Measurements from ENCODE around the gene SHH. TPM values are rescaled to one million over a fixed set of nuclear protein-coding genes. Genes with fewer than 3 reads are reported as not detected.
A peak's percentile ranks its signal among the peaks of the same experiment; 100 is the strongest.

Gene SHH
- total and polyA plus RNA-seq, 5 donors from 2014 or later, result 0.06 to 0.32 TPM; not detected in 3

DNA sequence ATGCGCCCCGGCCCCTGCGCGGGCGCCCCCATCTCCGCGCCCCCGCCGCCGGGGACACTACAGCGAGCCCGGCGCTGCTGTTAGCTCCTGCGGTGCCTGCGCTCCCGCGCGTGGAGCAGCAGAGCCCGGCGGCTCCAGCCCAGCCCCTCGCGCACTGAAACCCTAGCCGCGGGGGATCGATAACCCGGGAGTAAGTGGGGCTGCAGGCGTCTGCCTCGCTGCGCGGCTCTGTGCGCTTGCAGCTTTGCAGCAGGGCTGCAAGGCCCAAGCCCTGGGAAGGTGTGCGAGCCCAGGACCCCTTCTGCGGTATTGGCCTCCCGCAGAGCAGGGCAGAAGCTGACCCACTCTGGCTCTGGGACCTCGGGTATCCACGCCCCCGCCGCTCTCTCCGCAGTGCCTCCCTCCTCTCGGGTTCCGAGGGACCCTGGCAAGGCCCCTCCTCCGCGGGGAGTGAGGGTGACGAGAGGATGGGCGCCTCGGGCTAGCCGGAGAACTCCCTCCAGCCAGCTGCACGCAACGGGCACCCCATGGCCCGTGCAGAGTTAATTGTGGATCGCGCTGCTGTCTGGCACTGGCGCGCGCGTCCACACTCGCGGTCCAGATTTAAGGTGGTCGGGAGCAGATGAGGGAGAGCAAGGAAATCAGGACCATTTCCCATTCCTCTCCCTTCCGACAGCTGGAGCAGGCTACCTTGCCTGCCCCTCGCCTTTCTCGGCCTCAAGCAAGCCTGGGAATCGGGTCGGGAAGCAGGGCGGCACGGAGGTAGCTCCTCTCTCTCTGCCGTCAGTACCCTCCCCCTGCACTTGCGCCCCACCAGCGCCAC is 2.1 kb downstream of the SHH start:
- no peaks in the 10 kb centered on the region for H3K9me3 ChIP-seq (ENCODE audit: control insufficient read depth in 2 of 2, low read length in 2 of 2)
- Mint-ChIP-seq H3K27ac (no peak overlapping the region), H3K27me3 (peaks cover 70% of the 10 kb centered on the region), H3K4me3 (no peak overlapping the region), H3K36me3 (no peaks in the 10 kb centered on the region), H3K9me3 (peaks cover 0 to 4% (median 0%) of the 10 kb centered on the region in 7 donors), H3K4me1 (peaks cover 0 to 29% (median 8%) of the 10 kb centered on the region in 4 donors)
- H3K4me3 ChIP-seq (ENCODE audit: low read depth, low read length), result no peak overlapping the region
- peaks cover 12% of the 10 kb centered on the region for H3K4me1 ChIP-seq (ENCODE audit: control insufficient read depth, insufficient read depth, low read length, poor library complexity, severe bottlenecking)
- DNase-seq (no peak), ATAC-seq (ENCODE audit: low read depth in 2 of 2) (no peak)
- no peak overlapping the region for H3K27ac ChIP-seq (ENCODE audit: insufficient read depth, low read length, poor library complexity, severe bottlenecking)
- H3K27me3 ChIP-seq (ENCODE audit: control insufficient read depth, insufficient read depth, low read length), result no peaks in the 10 kb centered on the region
- H3K36me3 ChIP-seq (ENCODE audit: control insufficient read depth, insufficient read depth, low read length), result no peaks in the 10 kb centered on the region

GRCh38 chr7:155809332-155809946 is 2.8 kb downstream of the SHH start:
- peak overlapping the region in 1 of 4 donors; percentile 60 for H3K4me3 Mint-ChIP-seq
- ATAC-seq (ENCODE audit: low read depth in 2 of 2), result no peak
- no peaks in the 10 kb centered on the region for H3K9me3 ChIP-seq (ENCODE audit: control insufficient read depth in 2 of 2, low read length in 2 of 2)
- H3K27ac Mint-ChIP-seq, result no peak overlapping the region
- H3K4me1 Mint-ChIP-seq, result peaks cover 0 to 29% (median 8%) of the 10 kb centered on the region in 4 donors
- no peak for DNase-seq
- peaks cover 19% of the 10 kb centered on the region for H3K4me1 ChIP-seq (ENCODE audit: control insufficient read depth, insufficient read depth, low read length, poor library complexity, severe bottlenecking)
- no peaks in the 10 kb centered on the region for H3K36me3 Mint-ChIP-seq
- H3K4me3 ChIP-seq (ENCODE audit: low read depth, low read length), result no peak overlapping the region
- no peaks in the 10 kb centered on the region for H3K36me3 ChIP-seq (ENCODE audit: control insufficient read depth, insufficient read depth, low read length)
- no peaks in the 10 kb centered on the region for H3K27me3 ChIP-seq (ENCODE audit: control insufficient read depth, insufficient read depth, low read length)
- peaks cover 71% of the 10 kb centered on the region for H3K27me3 Mint-ChIP-seq
- no peak overlapping the region for H3K27ac ChIP-seq (ENCODE audit: insufficient read depth, low read length, poor library complexity, severe bottlenecking)
- peaks cover 0 to 4% (median 0%) of the 10 kb centered on the region in 7 donors for H3K9me3 Mint-ChIP-seq

- Histone ChIP-seq H3K4me3 (ENCODE audit: low read depth, low read length) (no peak overlapping the region), H3K36me3 (ENCODE audit: control insufficient read depth, insufficient read depth, low read length) (no peaks in the 10 kb centered on the region), H3K27me3 (ENCODE audit: control insufficient read depth, insufficient read depth, low read length) (no peaks in the 10 kb centered on the region), H3K9me3 (ENCODE audit: control insufficient read depth in 2 of 2, low read length in 2 of 2) (no peaks in the 10 kb centered on the region), H3K27ac (ENCODE audit: insufficient read depth, low read length, poor library complexity, severe bottlenecking) (no peak overlapping the region), H3K4me1 (ENCODE audit: control insufficient read depth, insufficient read depth, low read length, poor library complexity, severe bottlenecking) (peaks cover 25% of the 10 kb centered on the region)
- Mint-ChIP-seq H3K27ac (no peak overlapping the region), H3K27me3 (peaks cover 69% of the 10 kb centered on the region), H3K36me3 (no peaks in the 10 kb centered on the region), H3K9me3 (peaks cover 0 to 4% (median 0%) of the 10 kb centered on the region in 7 donors), H3K4me3 (no peak overlapping the region), H3K4me1 (peaks cover 0 to 32% (median 8%) of the 10 kb centered on the region in 4 donors)
- DNase-seq (no peak), ATAC-seq (ENCODE audit: low read depth in 2 of 2) (no peak)
Measured at GRCh38 chr7:155808549-155809331, 3.5 kb downstream of the SHH start.

DNA sequence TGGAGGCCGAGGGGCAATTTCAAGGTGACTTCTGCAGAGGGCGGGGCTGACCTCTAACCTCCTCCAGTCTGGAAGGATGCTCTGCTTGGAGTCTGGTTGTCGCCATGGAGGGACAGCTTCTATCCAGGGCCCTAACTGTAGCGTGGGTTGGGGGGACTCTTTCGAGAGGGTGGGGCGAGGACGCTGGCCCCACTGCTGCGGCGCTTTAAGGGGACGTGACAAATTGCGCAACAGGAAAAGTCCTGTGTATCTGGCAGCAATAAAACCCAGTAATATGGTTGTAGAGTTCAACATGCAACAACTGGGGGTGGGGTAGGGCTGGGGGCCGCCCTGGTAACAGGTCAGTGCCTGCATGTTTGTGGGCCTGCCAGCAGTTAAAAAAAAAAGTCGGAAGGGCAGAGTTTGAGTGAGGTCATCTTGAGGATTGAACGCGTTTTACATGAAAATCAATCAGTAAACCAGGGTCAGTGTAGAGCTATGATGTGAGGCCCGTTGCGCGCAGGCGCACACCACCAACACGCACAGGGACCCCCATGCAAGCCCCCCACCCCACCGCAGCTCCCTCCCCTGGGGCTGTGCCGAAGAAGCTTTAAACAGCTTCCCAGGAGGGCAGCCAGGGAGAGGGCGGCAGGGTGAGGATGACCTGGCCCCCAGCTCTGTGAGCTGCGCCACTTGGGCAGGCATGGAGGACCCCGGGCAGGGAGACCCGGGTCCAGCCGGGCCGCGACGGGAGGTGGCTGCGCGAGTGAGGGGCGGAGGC is 4.3 kb downstream of the SHH start:
- H3K4me3 Mint-ChIP-seq, result no peak overlapping the region
- H3K4me1 ChIP-seq (ENCODE audit: control insufficient read depth, insufficient read depth, low read length, poor library complexity, severe bottlenecking), result peaks cover 32% of the 10 kb centered on the region
- H3K27ac Mint-ChIP-seq, result no peak overlapping the region
- no peaks in the 10 kb centered on the region for H3K9me3 ChIP-seq (ENCODE audit: control insufficient read depth in 2 of 2, low read length in 2 of 2)
- H3K9me3 Mint-ChIP-seq, result peaks cover 0 to 4% (median 0%) of the 10 kb centered on the region in 7 donors
- peaks cover 66% of the 10 kb centered on the region for H3K27me3 Mint-ChIP-seq
- no peak overlapping the region for H3K27ac ChIP-seq (ENCODE audit: insufficient read depth, low read length, poor library complexity, severe bottlenecking)
- no peak overlapping the region for H3K4me3 ChIP-seq (ENCODE audit: low read depth, low read length)
- ATAC-seq (ENCODE audit: low read depth in 2 of 2) (no peak), DNase-seq (no peak)
- no peaks in the 10 kb centered on the region for H3K36me3 ChIP-seq (ENCODE audit: control insufficient read depth, insufficient read depth, low read length)
- H3K27me3 ChIP-seq (ENCODE audit: control insufficient read depth, insufficient read depth, low read length), result no peaks in the 10 kb centered on the region
- H3K4me1 Mint-ChIP-seq, result peaks cover 0 to 35% (median 8%) of the 10 kb centered on the region in 4 donors
- no peaks in the 10 kb centered on the region for H3K36me3 Mint-ChIP-seq

DNA sequence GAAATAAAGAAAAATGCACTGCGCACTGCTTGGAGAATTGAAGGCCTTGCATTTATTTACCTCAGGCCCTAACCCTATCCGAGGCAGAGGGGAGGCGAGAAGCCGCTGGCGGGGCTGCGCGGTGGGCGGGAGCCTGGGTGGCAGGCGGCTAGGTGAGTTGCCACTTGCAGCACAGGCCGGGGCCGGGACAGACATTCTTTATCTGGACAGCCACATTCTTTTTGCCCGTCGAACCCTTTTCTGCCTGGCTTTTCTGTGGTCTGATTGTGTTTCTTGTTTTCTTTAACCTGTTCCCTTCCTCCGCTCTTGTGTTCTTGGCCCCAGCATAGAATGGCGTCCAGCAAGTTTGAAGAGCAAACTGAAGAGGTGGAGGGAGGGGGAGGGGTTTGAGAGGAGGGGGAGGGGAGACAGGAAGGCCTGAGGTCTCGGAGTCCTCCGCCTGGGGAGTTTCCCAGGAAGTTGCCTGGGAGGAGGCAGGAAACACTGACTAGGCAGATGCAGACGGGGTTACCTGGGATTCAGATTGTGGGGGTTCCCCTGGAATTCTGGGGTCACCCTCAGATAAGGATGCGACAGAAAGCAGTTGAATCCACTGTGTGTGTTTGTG is 5.1 kb downstream of the SHH start:
- ATAC-seq (ENCODE audit: low read depth in 2 of 2), result no peak
- H3K4me3 ChIP-seq (ENCODE audit: low read depth, low read length), result no peak overlapping the region
- peaks cover 32% of the 10 kb centered on the region for H3K4me1 ChIP-seq (ENCODE audit: control insufficient read depth, insufficient read depth, low read length, poor library complexity, severe bottlenecking)
- DNase-seq, result no peak
- peaks cover 0 to 4% (median 0%) of the 10 kb centered on the region in 7 donors for H3K9me3 Mint-ChIP-seq
- H3K4me1 Mint-ChIP-seq, result peaks cover 0 to 37% (median 6%) of the 10 kb centered on the region in 4 donors
- no peaks in the 10 kb centered on the region for H3K27me3 ChIP-seq (ENCODE audit: control insufficient read depth, insufficient read depth, low read length)
- H3K27ac Mint-ChIP-seq, result no peak overlapping the region
- no peaks in the 10 kb centered on the region for H3K9me3 ChIP-seq (ENCODE audit: control insufficient read depth in 2 of 2, low read length in 2 of 2)
- H3K36me3 Mint-ChIP-seq, result no peaks in the 10 kb centered on the region
- H3K27ac ChIP-seq (ENCODE audit: insufficient read depth, low read length, poor library complexity, severe bottlenecking), result no peak overlapping the region
- H3K36me3 ChIP-seq (ENCODE audit: control insufficient read depth, insufficient read depth, low read length), result no peaks in the 10 kb centered on the region
- H3K27me3 Mint-ChIP-seq, result peaks cover 64% of the 10 kb centered on the region
- H3K4me3 Mint-ChIP-seq, result peak overlapping the region in 1 of 4 donors; percentile 46

DNA sequence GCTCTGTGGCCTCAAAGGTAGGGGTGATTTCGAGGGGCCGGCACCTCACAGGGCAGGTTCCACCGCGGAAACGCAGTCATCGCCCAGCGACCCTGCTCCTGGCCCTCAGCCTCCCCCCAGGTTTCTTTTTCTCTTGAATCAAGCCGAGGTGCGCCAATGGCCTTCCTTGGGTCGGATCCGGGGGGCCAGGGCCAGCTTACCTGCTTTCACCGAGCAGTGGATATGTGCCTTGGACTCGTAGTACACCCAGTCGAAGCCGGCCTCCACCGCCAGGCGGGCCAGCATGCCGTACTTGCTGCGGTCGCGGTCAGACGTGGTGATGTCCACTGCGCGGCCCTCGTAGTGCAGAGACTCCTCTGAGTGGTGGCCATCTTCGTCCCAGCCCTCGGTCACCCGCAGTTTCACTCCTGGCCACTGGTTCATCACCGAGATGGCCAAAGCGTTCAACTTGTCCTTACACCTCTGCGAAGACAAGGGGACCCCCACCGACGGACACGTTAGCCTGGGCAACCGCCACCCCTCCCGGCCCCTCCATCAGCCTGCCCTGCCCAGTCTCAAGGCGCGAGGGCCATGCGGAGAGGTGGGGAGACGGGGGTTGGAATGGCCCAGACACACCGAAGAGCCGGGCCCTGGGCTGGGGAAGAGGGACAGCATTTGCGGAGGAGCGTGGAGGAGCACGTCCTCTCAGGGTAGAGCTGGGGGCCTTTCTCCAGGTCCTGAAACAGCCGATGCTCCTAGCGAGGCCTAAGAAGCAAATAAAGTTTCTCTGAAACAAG is 6.0 kb downstream of the SHH start:
- H3K4me3 ChIP-seq (ENCODE audit: low read depth, low read length), result no peak overlapping the region
- DNase-seq (no peak), ATAC-seq (ENCODE audit: low read depth in 2 of 2) (no peak)
- no peaks in the 10 kb centered on the region for H3K36me3 ChIP-seq (ENCODE audit: control insufficient read depth, insufficient read depth, low read length)
- H3K27ac Mint-ChIP-seq, result no peak overlapping the region
- no peak overlapping the region for H3K27ac ChIP-seq (ENCODE audit: insufficient read depth, low read length, poor library complexity, severe bottlenecking)
- peaks cover 59% of the 10 kb centered on the region for H3K27me3 Mint-ChIP-seq
- peaks cover 1% of the 10 kb centered on the region for H3K27me3 ChIP-seq (ENCODE audit: control insufficient read depth, insufficient read depth, low read length)
- H3K9me3 ChIP-seq (ENCODE audit: control insufficient read depth in 2 of 2, low read length in 2 of 2), result no peaks in the 10 kb centered on the region
- H3K4me1 ChIP-seq (ENCODE audit: control insufficient read depth, insufficient read depth, low read length, poor library complexity, severe bottlenecking), result peaks cover 32% of the 10 kb centered on the region
- H3K9me3 Mint-ChIP-seq, result peaks cover 0 to 1% (median 0%) of the 10 kb centered on the region in 7 donors
- peaks cover 0 to 31% (median under 1%) of the 10 kb centered on the region in 4 donors for H3K4me1 Mint-ChIP-seq
- H3K36me3 Mint-ChIP-seq, result no peaks in the 10 kb centered on the region
- H3K4me3 Mint-ChIP-seq, result no peak overlapping the region
